Liver (tissue), 9 donors: Measurements from ENCODE around the gene SOX15. TPM values are rescaled to one million over a fixed set of nuclear protein-coding genes. Genes with fewer than 3 reads are reported as not detected.

ENCODE experiments used
- DNase-seq: peaks from one replicate; pipeline ENCODE4 v3.0.0-alpha.2; 2017; ENCODE audit warnings: low spot score
- H3K27ac ChIP-seq, 2 donors: one replicate each; pipeline ENCODE4 v1.7.0; 2013; ENCODE audit warnings: inconsistent platforms in 2 of 2, low read length in 2 of 2, control low read depth in 1 of 2, low read depth in 1 of 2, mild to moderate bottlenecking in 1 of 2
- H3K27me3 ChIP-seq, 4 donors: one replicate each; pipeline versions ENCODE4 v1.6.1 to v1.7.0; 2013; ENCODE audit warnings: low read length in 3 of 4, inconsistent platforms in 1 of 4, mild to moderate bottlenecking in 1 of 4, moderate library complexity in 1 of 4; ENCODE audit not compliant: control insufficient read depth in 4 of 4, insufficient read depth in 4 of 4
- H3K36me3 ChIP-seq, 4 donors: one replicate each; pipeline versions ENCODE4 v1.6.1 to v1.7.0; 2013; ENCODE audit warnings: low read length in 3 of 4, mild to moderate bottlenecking in 3 of 4, low read depth in 1 of 4, moderate library complexity in 1 of 4; ENCODE audit not compliant: control insufficient read depth in 4 of 4, insufficient read depth in 3 of 4
- H3K4me1 ChIP-seq, 4 donors: one replicate each; pipeline versions ENCODE4 v1.6.1 to v1.7.0; 2013; ENCODE audit warnings: low read length in 3 of 4, mild to moderate bottlenecking in 3 of 4, moderate library complexity in 1 of 4; ENCODE audit not compliant: control insufficient read depth in 4 of 4, insufficient read depth in 4 of 4
- H3K4me3 ChIP-seq, 3 donors: one replicate each; pipeline versions ENCODE4 v1.6.1 to v1.7.0; 2013; ENCODE audit warnings: low read length in 3 of 3, control low read depth in 1 of 3, low read depth in 1 of 3, mild to moderate bottlenecking in 1 of 3
- H3K9ac ChIP-seq, 2 donors: one replicate each; pipeline ENCODE4 v1.7.0; 2013; ENCODE audit warnings: low read length in 2 of 2, mild to moderate bottlenecking in 2 of 2, moderate library complexity in 2 of 2, control low read depth in 1 of 2, low read depth in 1 of 2
- H3K9me3 ChIP-seq, 4 donors: one replicate each; pipeline versions ENCODE4 v1.6.1 to v1.7.0; 2013; ENCODE audit warnings: low read length in 3 of 4; ENCODE audit not compliant: control insufficient read depth in 4 of 4
- CTCF ChIP-seq: fragments of 150-350 bp; IDR thresholded peaks from 2 replicates; pipeline ENCODE4 v1.5.1; 2017; ENCODE audit warnings: improper control_type of control experiment, low read depth, low read length; ENCODE audit not compliant: missing input control
- FOXA2 ChIP-seq: IDR thresholded peaks from 2 replicates; pipeline ENCODE4 v1.6.1; 2016; ENCODE audit warnings: antibody characterized with exemption
- HNF4A ChIP-seq, 2 donors: conservative IDR thresholded peaks; 2 replicates each; pipeline ENCODE4 v1.6.1; 2016; ENCODE audit warnings: antibody characterized with exemption in 2 of 2, mild to moderate bottlenecking in 2 of 2
- NR2F2 ChIP-seq: IDR thresholded peaks from 2 replicates; pipeline ENCODE4 v1.6.1; 2016; ENCODE audit warnings: antibody characterized with exemption
- RAD21 ChIP-seq, 2 donors: IDR thresholded peaks; 2 replicates each; pipeline ENCODE4 v1.6.1; 2016; ENCODE audit warnings: antibody characterized with exemption in 2 of 2, mild to moderate bottlenecking in 2 of 2
- SP1 ChIP-seq: IDR thresholded peaks from 2 replicates; pipeline ENCODE4 v1.6.1; 2018; ENCODE audit warnings: antibody characterized with exemption, mild to moderate bottlenecking
- YY1 ChIP-seq: IDR thresholded peaks from 2 replicates; pipeline ENCODE4 v1.6.1; 2016; ENCODE audit warnings: antibody characterized with exemption, mild to moderate bottlenecking
- ZBTB33 ChIP-seq: IDR thresholded peaks from 2 replicates; pipeline ENCODE4 v1.6.1; 2016; ENCODE audit warnings: antibody characterized with exemption
- WGBS: extraction: QIAGEN DNeasy Blood & Tissue Kit; methylation state at CpG from one replicate; pipeline ENCODE4 v1.1.7; 2013; 5-methylcytosine and 5-hydroxymethylcytosine counted together
- polyA plus RNA-seq, 2 donors: library from polyadenylated mRNA; stranded (reverse) in 1 of 2; unstranded in 1 of 2; fragments of 200-250 nt in 1 of 2; fragments of >200 nt in 1 of 2; fragmentation: Nextera tagmentation in 1 of 2; extraction: Ambion mirVana in 1 of 2; gene quantifications; one replicate each; pipeline versions ENCODE4 v1.2.1 to v1.2.3, GENCODE V29; 2013 to 2015
- total RNA-seq, 2 donors: library from RNA; depleted of rRNA; stranded (reverse); fragments of >200 nt; gene quantifications; one replicate each; pipeline ENCODE4 v1.2.3, GENCODE V29; 2014
- donor health status: healthy.
- donor health status: healthy.
- donor health status: healthy.
- donor health status: healthy.
- donor health status: healthy.

Gene SOX15
- total and polyA plus RNA-seq, 4 donors: 0.06 to 0.33 (median 0.17) TPM; not detected in 1

- peak; percentile 73 for DNase-seq
- H3K4me1 ChIP-seq: peaks cover 10 to 55% (median 41%) of the 10 kb centered on the region in 4 donors
Measured at GRCh38 chr17:7560172-7561027, 29.5 kb downstream of the SOX15 start.

GRCh38 chr17:7559320-7560171 is 30.3 kb downstream of the SOX15 start:
- whole genome bisulfite sequencing: 70% methylated on average over 18 of the region's 18 CpGs
- no peak for DNase-seq
- H3K9ac ChIP-seq: peak overlapping the region in 1 of 2 donors; percentile 76
- H3K9me3 ChIP-seq: no peaks in the 10 kb centered on the region
- H3K4me3 ChIP-seq: no peak overlapping the region
- TF ChIP-seq SP1 (no peak), HNF4A (conservative IDR thresholded peaks at IDR 0.05) (no peak)
- no peaks in the 10 kb centered on the region for H3K27me3 ChIP-seq
- H3K36me3 ChIP-seq: peaks cover 0 to 8% (median 0%) of the 10 kb centered on the region in 4 donors
- H3K4me1 ChIP-seq: peaks cover 10 to 55% (median 41%) of the 10 kb centered on the region in 4 donors
- peak overlapping the region; percentile 79 to 94 for H3K27ac ChIP-seq

More at GRCh38 chr17:7560172-7561027, 29.5 kb downstream of the SOX15 start:
- 31% methylated on average over 22 of the region's 22 CpGs for WGBS
- Histone ChIP-seq H3K36me3 (peaks cover under 1 to 17% (median 5%) of the 10 kb centered on the region in 4 donors), H3K9ac (peak overlapping the region in 1 of 2 donors; percentile 35), H3K27ac (peak overlapping the region; percentile 8 to 19), H3K9me3 (no peaks in the 10 kb centered on the region), H3K4me3 (no peak overlapping the region), H3K27me3 (no peaks in the 10 kb centered on the region)
- TF ChIP-seq RAD21 (IDR thresholded peaks at IDR 0.05): peak in 1 of 2 donors; percentile 51
- no peak for TF ChIP-seq FOXA2
- TF ChIP-seq YY1: no peak
- TF ChIP-seq CTCF: peak; percentile 68

GRCh38 chr17:7558544-7559319 is 31.2 kb downstream of the SOX15 start, which contains the start of gene TNFSF13:
TNFSF13 (plus strand) TSS chr17:7558750; CDS start chr17:7559040, 290 bp downstream.
- WGBS: 53% methylated on average over 16 of the region's 16 CpGs
- TF ChIP-seq NR2F2 (peak; percentile 58), ZBTB33 (no peak)

More at GRCh38 chr17:7558544-7559319, 31.2 kb downstream of the SOX15 start, which contains the start of gene TNFSF13:
- no peaks in the 10 kb centered on the region for H3K36me3 ChIP-seq
- H3K4me1 ChIP-seq: peaks cover 10 to 52% (median 38%) of the 10 kb centered on the region in 4 donors
- no peaks in the 10 kb centered on the region for H3K27me3 ChIP-seq
- H3K27ac ChIP-seq: peak within 1 kb of the TSS; percentile 79 to 94
- peak within 1 kb of the TSS in 1 of 2 donors; percentile 76 for H3K9ac ChIP-seq
- H3K9me3 ChIP-seq: no peaks in the 10 kb centered on the region
- H3K4me3 ChIP-seq: peak within 1 kb of the TSS in 2 of 3 donors; percentile 0 to 31
- no peak for DNase-seq
